Testis (tissue), 3 donors: ENCODE results near the gene BLCAP. TPM values are rescaled to one million over a fixed set of nuclear protein-coding genes. Genes with fewer than 3 reads are reported as not detected.

Experiments
- DNase-seq: peaks from one replicate; pipeline ENCODE4 v3.0.0-alpha.2; 2019
- H3K27ac ChIP-seq, 2 donors: fragments of 200-600 bp; sonication (generic); one replicate each; pipeline ENCODE4 v1.5.1; 2019
- H3K27me3 ChIP-seq: fragments of 200-600 bp; sonication (generic); one replicate; pipeline ENCODE4 v1.5.1; 2019
- H3K36me3 ChIP-seq: fragments of 200-600 bp; sonication (generic); one replicate; pipeline ENCODE4 v1.5.1; 2017; ENCODE audit warnings: low read depth; ENCODE audit errors: missing control alignments
- H3K4me1 ChIP-seq: fragments of 200-600 bp; sonication (generic); one replicate; pipeline ENCODE4 v1.5.1; 2019
- H3K4me3 ChIP-seq, 2 donors: fragments of 200-600 bp; sonication (generic); one replicate each; pipeline ENCODE4 v1.5.1; 2017 to 2019
- H3K9me3 ChIP-seq: fragments of 200-600 bp; sonication (generic); one replicate; pipeline ENCODE4 v1.5.1; 2017
- CTCF ChIP-seq, 3 experiments: fragments of 450-650 bp in 2 of 3; fragments of 200-600 bp in 1 of 3; sonication (generic) in 1 of 3; IDR thresholded peaks; one replicate each; pipeline ENCODE4 v1.5.1; 2016 to 2019; ENCODE audit warnings: antibody characterized with exemption in 3 of 3, mild to moderate bottlenecking in 2 of 3, moderate library complexity in 1 of 3
- POLR2A ChIP-seq: fragments of 450-650 bp; IDR thresholded peaks from one replicate; pipeline ENCODE4 v1.6.1; 2017; ENCODE audit warnings: antibody characterized with exemption, mild to moderate bottlenecking, moderate library complexity
- WGBS, 2 donors: methylation state at CpG; one replicate each; pipeline ENCODE4 v1.1.5; 2018; 5-methylcytosine and 5-hydroxymethylcytosine counted together
- intact Hi-C: fragments of 100-400 bp; cut with DNase I; formaldehyde crosslinking; loops from one replicate; pipeline ENCODE4 v1.15.1; 2023; ENCODE audit warnings: low total_unique reads
- polyA plus RNA-seq: library from polyadenylated mRNA; stranded (reverse); fragments of 350-450 nt; fragmentation: Illumina TruSeq; extraction: RNeasy Lipid Tissue Mini Kit (QIAGEN cat#74804); gene quantifications from one replicate; pipeline ENCODE4 v1.2.3, GENCODE V29; 2014; ENCODE audit warnings: low read depth, low replicate concordance; ENCODE audit not compliant: insufficient read depth
- total RNA-seq, 2 donors: library from RNA; depleted of rRNA; stranded (reverse); fragments of >200 nt; gene quantifications; one replicate each; pipeline ENCODE4 v1.2.3, GENCODE V29; 2016

The BLCAP gene
- total and polyA plus RNA-seq, 3 donors from 2014 or later: 76.9 to 83.6 (median 80.0) TPM

GRCh38 chr20:37523911-37524700 is 3.6 kb downstream of the BLCAP start:
- no peaks in the 10 kb centered on the region for H3K27me3 ChIP-seq
- H3K36me3 ChIP-seq: no peaks in the 10 kb centered on the region
- no peaks in the 10 kb centered on the region for H3K9me3 ChIP-seq
- no peak overlapping the region for H3K4me3 ChIP-seq
- intact Hi-C loops: loop anchor here (5.0 to 10.0 kb wide), 2 partner anchors 119 to 252 kb away; no protein-coding TSS in a partner anchor
- TF ChIP-seq CTCF (IDR thresholded peaks at IDR 0.05) (no peak), POLR2A (no peak)
- WGBS, 2 donors: 76 to 80% methylated on average over 10 of the region's 10 CpGs
- H3K27ac ChIP-seq: no peak overlapping the region
- H3K4me1 ChIP-seq: peaks cover 26% of the 10 kb centered on the region
- DNase-seq: no peak

GRCh38 chr20:37523012-37523391 is 4.7 kb downstream of the BLCAP start:
- peaks cover 21% of the 10 kb centered on the region for H3K4me1 ChIP-seq
- H3K4me3 ChIP-seq: no peak overlapping the region
- TF ChIP-seq POLR2A: no peak
- no peak for TF ChIP-seq CTCF (IDR thresholded peaks at IDR 0.05)
- H3K27me3 ChIP-seq: no peaks in the 10 kb centered on the region
- no peak overlapping the region for H3K27ac ChIP-seq
- H3K36me3 ChIP-seq: no peaks in the 10 kb centered on the region
- intact Hi-C loops: loop anchor here (5.0 to 10.0 kb wide), 2 partner anchors 118 to 251 kb away; no protein-coding TSS in a partner anchor
- no peaks in the 10 kb centered on the region for H3K9me3 ChIP-seq
- DNase-seq: no peak
- WGBS, 2 donors: 58 to 84% methylated on average over 11 to 13 of the region's 13 CpGs

- no peaks in the 10 kb centered on the region for H3K36me3 ChIP-seq
- intact Hi-C loops: loop anchor here (5.0 to 10.0 kb wide), 2 partner anchors 118 to 250 kb away; no protein-coding TSS in a partner anchor
- no peak overlapping the region for H3K27ac ChIP-seq
- no peaks in the 10 kb centered on the region for H3K27me3 ChIP-seq
- peaks cover 21% of the 10 kb centered on the region for H3K4me1 ChIP-seq
- H3K4me3 ChIP-seq: no peak overlapping the region
- no peaks in the 10 kb centered on the region for H3K9me3 ChIP-seq
- no peak for DNase-seq
- TF ChIP-seq POLR2A (no peak), CTCF (IDR thresholded peaks at IDR 0.05) (no peak)
- 63 to 78% methylated on average over 10 to 35 of the region's 36 CpGs for WGBS, 2 donors
These were observed 5.2 kb downstream of the BLCAP start for GRCh38 chr20:37522260-37523011.

- 54 to 70% methylated on average over 57 to 69 of the region's 69 CpGs for WGBS, 2 donors
- Histone ChIP-seq H3K9me3 (no peaks in the 10 kb centered on the region), H3K27ac (no peak within 1 kb of the TSS), H3K27me3 (no peaks in the 10 kb centered on the region), H3K36me3 (no peaks in the 10 kb centered on the region), H3K4me3 (peak within 1 kb of the TSS; percentile 32 to 47), H3K4me1 (peaks cover 14% of the 10 kb centered on the region)
- peak; percentile 45 for DNase-seq
- intact Hi-C loops: loop anchor here (5.0 to 10.0 kb wide), 2 partner anchors 116 to 249 kb away; no protein-coding TSS in a partner anchor
- no peak for TF ChIP-seq CTCF (IDR thresholded peaks at IDR 0.05)
- no peak for TF ChIP-seq POLR2A
These were observed 6.5 kb downstream of the BLCAP start, which contains the start of gene NNAT for GRCh38 chr20:37521061-37521771. Gene NNAT (plus strand): TSS chr20:37521250. CDS start chr20:37521332, 82 bp downstream.
